NCI-H146 treated with DMSO at 0.1 percent for 48 hours (cell line): ENCODE data around the gene ITSN1.

Experiments
- DNase-seq: peaks from one replicate; lab custom pipeline; 2025; ENCODE audit not compliant: unreplicated experiment; lab: John Stamatoyannopoulos, UW

ITSN1 gene

DNA sequence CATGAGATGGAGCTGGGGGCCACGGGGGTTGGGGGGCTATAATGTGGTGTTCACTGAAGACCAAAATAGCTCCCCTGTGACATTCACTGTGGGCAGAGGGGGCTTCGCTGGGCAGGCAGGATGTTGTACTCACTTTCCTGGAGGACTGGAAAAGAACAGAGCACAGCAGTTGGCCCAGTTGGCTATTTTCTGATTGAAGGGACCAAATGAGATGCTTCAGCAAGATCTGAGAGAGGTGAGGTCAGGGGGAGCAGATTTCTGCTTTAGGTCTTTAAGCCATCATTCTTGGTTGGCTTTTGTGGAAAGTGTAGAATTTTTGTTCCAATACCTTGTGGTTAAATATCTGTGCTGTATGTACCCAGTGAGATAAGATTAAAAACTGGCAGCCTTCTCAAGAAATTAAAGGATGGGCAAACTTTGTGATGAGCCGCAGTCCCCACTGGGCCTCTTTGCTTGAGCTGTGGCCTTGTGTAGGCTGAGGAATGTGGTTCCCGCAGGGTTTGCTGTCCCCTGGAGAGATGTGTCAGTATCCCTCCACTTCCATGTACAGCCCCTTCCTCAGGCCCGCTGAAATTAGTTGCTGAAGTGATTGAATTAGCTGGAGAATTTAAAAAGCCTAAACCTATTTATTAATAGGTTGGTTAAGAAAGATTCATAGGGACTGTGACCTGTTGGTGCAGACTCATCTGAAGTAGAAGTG is 192.7 kb downstream of the ITSN1 start:
- DNase-seq = no peak

DNA sequence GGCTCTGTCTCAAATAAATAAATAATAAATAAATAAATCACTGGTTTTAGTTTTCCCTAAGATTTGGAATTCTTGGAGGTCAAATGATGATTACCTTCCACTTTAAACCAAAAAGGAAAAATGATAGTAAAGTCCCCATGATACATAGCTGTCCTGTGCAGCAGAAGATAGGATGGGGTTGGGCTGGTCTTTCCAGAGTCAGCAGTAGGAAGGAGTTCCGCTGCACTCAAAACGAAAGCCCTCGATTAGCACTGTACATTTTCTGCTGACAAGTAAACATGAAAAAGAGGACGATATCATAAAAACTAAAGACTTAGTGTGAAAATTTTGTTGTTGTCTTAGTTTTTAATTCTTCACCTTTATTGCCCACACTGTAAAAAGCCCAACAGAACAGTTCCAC is 193.6 kb downstream of the ITSN1 start:
- DNase-seq = no peak

GRCh38 chr21:33836408-33836807 is 194.1 kb downstream of the ITSN1 start:
- no peak for DNase-seq

DNA sequence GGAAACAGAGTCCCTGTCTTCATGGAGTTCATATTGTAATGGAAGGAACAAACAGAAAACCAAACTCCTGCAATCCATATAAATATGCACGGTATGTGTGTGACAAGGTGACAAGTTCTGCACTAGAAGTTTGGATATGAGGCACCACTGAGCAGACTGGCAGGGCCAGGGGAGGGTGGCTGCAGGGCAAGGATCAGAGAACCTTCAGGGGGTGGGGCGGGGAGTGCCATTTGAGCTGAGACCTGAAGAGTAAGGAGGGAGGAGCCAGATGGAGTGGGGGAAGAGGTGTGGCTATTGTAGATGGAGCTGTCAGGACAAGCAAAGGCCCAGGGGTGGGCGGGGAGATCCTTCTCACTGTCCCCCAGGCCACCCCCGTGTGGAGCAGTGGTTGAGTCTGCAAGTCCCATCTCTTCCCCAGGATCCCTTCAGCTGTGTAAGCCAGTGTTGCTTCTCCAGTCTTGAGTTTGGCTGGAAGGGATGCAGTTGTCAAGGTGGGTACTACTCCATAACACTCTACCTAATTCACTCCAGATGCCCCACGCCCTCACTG is 196.9 kb downstream of the ITSN1 start:
- DNase-seq = no peak

DNA sequence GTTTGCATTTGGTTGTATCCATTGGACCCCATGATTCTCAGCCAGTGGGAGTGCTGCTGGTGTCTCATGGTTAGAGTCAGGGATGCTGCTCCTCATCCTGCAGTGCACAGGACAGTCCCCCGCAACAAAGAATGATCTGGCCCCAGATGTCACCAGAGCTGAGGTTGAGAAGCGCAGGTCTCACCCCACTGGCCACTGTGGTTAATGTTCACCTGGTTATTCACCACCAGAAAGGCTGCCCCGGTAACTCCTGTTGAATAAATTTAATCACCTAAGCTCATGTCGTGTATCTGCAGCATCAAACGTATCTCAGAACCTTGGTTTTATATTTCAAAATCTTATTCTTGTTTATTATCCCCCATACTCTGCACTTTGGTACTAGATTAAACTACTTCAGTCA is 197.5 kb downstream of the ITSN1 start:
- DNase-seq = no peak

DNA sequence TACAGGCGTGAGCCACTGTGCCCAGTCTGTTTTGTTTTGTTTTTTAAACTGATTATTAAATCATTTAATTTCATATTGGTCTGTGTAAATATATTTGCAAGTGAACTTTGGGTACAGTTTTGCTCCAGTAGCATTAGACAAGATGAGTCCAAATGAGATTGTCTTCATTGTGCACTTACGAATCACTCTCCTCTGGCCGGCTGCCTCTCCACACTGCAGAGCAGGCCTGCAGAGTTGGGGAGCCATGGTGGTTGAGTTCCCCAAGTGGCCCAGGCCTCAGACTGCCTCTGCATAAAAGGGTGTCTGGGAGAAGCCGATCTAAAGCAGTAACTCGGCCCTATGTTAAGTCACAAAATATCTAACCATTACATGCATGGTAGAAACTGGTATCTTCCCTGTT is 198.5 kb downstream of the ITSN1 start:
- no peak for DNase-seq

DNA sequence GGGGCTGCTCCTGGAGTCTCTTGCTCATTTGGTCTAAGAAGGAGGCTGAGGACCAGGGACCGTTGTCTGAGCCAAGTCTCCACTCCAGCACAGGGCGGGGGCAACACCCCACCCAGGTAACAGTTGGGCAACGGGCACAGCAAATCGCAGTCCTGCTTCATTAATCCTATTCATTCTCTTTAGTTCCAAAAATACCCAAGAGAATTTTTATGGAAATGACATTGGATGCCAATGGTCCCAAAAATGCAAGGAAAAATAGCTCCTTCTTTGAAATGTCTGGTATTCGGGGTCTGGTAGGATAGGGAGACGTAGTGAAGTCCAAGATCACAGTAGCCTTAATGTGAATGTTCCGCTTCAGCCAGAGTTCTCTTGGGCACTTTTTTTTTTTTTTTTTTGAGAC is 199.3 kb downstream of the ITSN1 start:
- DNase-seq = no peak

GRCh38 chr21:33843216-33843615 is 200.9 kb downstream of the ITSN1 start:
- DNase-seq = no peak

- DNase-seq = no peak
Measured at GRCh38 chr21:33844104-33844889, 202.0 kb downstream of the ITSN1 start.

DNA sequence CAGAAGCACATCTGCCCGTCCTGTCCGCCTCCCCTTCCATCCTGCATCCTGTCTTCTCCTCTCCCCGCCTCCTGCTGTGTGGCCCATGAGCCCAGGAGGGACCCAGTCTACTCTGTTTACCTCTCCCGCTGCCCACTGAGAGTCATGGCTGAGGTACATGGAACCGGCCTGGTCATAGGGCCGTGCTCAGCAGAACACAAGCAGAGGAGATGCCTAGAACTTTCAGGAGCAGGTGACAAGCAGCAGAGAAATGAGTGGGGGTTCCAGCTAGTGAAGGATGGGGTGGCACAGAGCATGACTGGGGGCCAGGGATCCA is 202.5 kb downstream of the ITSN1 start:
- DNase-seq = no peak

DNA sequence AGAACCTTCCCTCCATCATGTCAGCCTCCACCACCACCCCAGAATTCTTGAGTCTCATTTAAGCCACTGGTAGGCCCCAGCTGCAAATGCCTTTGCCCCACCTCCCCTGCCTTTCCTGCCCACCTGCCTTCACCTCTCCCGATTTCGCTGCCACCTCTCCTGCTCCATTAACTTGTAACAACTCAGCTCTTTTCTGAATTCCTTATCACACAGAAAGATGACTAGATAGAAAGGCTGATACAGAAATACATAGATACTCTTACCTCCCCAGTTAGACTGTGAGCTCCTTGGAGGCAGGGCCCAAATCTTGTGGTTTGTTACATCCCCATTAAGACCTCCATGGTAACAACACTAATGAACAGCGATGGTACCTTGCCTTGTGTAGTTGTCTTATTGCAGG is 203.8 kb downstream of the ITSN1 start:
- DNase-seq = no peak

GRCh38 chr21:33847588-33848248 is 205.4 kb downstream of the ITSN1 start:
- DNase-seq = no peak

GRCh38 chr21:33848249-33848953 is 206.1 kb downstream of the ITSN1 start:
- peak; percentile 68 for DNase-seq

- DNase-seq = no peak
Measured at GRCh38 chr21:33849834-33850233, 207.5 kb downstream of the ITSN1 start.

GRCh38 chr21:33850401-33850800 is 208.1 kb downstream of the ITSN1 start:
- no peak for DNase-seq

GRCh38 chr21:33850985-33851384 is 208.7 kb downstream of the ITSN1 start:
- no peak for DNase-seq

DNA sequence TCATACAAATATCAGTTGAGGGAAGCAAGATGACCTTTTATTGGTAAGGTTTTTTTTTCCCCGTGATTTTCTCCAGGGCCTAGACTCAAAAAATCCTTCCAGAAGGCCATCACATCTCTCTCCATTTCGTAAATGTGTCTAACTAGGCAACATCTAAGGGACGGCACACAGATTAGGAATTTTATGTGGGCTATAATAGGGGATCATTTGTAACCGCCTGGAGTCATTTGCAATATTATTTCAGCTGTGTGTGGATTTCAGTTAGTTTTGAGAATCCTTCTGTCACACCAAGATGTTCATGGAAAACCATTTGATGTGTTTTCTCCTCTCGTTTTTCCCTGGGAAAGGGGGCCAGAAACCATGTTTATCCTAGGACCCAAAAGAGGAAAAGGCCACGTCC is 210.2 kb downstream of the ITSN1 start:
- DNase-seq = no peak

DNA sequence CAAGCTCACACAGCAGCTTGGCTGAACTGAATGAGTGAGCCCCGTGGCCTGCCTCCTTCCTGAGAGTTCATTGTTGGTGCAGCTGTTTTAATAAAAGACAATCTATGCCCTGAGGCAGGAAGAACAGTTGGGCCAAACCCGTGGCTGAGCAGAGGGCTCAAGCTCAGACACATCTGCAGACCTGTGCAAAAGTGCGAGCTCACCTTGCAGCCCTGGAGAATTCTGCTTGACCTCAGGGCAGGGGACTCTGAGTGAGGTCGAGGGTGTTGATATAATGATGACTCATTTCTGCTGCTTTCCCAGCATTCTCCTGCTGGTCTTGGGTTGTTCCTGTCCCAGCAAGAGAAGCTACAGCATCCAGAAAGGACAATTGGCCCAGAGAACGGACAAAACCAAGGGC is 212.3 kb downstream of the ITSN1 start:
- peak; percentile 63 for DNase-seq

- no peak for DNase-seq
Measured at GRCh38 chr21:33855190-33855589, 212.9 kb downstream of the ITSN1 start.

- DNase-seq = no peak
Measured at GRCh38 chr21:33856893-33857527, 214.7 kb downstream of the ITSN1 start.
